GM19193 (cell line): ENCODE data around the gene DIPK1C.

Experiments used
- POLR2A ChIP-seq: IDR thresholded peaks from 4 replicates; pipeline ENCODE4 v1.6.1; 2011; ENCODE audit not compliant: insufficient read depth, insufficient read length; ENCODE audit errors: extremely low read depth

DIPK1C gene

DNA sequence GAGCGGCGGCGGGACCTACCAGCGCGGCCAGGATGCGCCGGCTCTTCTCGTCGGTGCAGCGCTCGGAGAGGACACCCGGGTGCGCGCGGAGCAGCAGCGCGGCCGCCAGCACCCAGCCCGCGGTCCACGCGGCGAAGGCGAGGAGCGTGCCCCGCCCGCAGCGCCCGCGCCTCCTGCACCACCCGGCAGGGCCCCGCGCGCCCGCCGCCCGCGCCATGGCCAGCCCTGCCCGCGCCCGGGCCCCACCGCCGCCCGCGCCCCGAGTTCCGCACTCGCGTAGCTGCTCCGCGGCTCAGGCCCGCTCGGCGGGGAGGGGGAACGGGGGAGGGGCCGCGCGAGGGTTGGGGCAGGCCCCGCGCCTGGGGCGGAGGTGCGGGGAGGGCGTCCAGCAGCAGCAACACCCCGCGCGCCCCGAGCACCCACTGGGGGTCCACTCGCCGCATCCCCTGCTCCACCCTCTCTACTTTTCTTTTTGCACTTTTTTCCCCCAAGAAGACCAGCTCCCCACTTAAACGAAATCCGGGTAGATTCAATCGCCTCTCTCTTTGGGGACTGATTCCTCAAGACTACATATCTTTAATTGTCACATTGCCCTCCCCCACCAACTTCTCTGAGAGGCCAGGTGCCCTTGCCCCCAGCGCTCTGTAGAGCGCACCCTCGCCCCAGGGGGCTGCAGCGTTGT lies at the start of gene DIPK1C:
Gene DIPK1C (minus strand): TSS at position 266 of the 682 bp plus-strand sequence. CDS start 49 bp downstream, at position 217.
- TF ChIP-seq POLR2A = no peak

- TF ChIP-seq POLR2A = no peak
These were observed 49.5 kb upstream of the DIPK1C start for GRCh38 chr18:74506448-74507084.

GRCh38 chr18:74505776-74506175 lies 48.7 kb upstream of the DIPK1C start:
- TF ChIP-seq POLR2A = no peak

DNA sequence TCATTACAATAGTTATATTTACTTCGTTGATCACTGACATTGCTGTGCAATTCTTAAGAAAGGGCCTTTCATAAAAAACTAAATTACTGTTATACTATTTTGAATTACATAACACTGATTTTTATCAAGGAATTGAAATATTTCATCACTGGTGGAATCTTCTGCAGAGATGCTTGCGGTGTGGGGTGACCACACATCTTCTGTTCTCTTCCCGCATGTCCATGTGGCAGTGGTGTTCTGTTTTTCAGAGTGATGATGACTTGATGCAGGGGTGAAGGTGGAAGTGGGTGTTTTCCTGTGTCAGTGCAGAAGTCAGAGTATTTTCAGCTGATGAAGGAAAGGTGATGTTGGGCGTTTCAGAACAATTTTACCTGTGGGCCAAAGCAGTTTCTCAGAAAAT lies 46.0 kb upstream of the DIPK1C start:
- no peak for TF ChIP-seq POLR2A

- no peak for TF ChIP-seq POLR2A
These were observed 44.3 kb upstream of the DIPK1C start for GRCh38 chr18:74501386-74501785.

GRCh38 chr18:74500372-74500771 lies 43.3 kb upstream of the DIPK1C start:
- no peak for TF ChIP-seq POLR2A

DNA sequence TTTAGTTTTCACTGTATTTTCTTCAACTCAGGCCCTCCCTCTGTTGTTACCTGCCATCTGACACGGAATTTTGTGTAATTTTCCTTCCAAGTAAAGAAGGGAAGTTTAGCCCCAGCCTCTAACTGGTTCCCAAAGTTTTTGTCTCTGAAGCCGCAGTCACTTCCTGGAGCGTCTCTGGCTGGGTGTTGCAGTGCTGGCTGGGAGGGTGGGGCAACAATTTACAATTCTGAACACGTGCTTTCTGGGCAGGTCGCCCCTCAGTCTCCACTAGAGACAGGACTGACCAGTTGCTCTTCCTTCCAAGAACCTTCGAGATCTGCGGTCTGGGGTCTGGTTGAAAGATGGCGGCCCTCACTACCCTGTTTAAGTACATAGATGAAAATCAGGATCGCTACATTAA lies 42.5 kb upstream of the DIPK1C start:
- peak; percentile 40 for TF ChIP-seq POLR2A

- TF ChIP-seq POLR2A = peak; percentile 50
These were observed 41.9 kb upstream of the DIPK1C start for GRCh38 chr18:74498712-74499627.

GRCh38 chr18:74497778-74498177 lies 40.7 kb upstream of the DIPK1C start:
- no peak for TF ChIP-seq POLR2A

GRCh38 chr18:74497324-74497676 lies 40.2 kb upstream of the DIPK1C start:
- no peak for TF ChIP-seq POLR2A

GRCh38 chr18:74496508-74497323 lies 39.6 kb upstream of the DIPK1C start:
- TF ChIP-seq POLR2A = no peak

DNA sequence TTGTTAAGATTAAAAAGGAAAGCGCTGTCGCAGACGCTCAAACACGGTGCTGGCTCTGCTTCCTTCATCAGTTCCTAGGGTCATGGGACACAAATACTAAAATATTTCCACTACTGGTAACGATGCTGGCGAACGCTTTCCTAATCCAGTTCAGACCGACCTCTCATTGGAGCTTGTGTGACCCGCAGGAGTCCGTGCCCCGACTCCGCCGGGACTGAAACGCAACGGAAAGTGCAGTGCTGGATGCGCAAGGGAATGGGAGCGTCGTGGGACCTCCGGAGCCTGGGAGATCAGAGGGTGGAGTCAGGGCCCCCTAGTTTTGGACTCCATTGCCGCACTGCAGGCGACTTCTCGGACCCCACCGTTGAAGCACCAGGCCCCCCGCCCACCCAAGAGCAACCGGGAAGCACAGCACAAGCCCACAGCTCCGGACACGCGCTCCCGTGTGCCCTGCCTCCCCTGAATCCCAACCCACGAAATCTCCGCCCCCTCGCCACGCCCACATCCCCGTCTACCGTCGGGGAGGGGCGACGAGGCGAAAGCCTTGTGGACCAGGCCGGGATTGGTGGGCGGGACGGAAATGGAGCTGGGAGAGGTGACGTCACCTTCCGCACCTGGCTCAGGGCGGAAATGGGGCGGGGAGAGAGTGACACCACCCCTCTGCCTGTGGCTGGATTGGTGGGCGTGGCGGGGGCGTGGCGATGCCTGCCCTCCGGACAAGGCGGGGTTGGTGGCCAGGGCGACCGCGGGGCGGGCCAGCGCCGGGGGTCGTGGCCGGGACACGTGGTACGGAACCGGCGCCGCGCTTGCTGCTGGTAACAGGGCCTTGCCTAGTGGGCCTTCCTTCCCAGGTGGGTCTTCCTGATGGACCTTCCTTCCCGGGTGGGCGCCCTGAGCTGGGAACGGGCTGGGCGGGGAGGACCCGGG lies 38.7 kb upstream of the DIPK1C start, which contains the start of gene CNDP2:
Gene CNDP2 (plus strand): TSS at position 783 of the 927 bp plus-strand sequence. CDS start 3,611 bp downstream, outside the sequence.
- peak; percentile 72 for TF ChIP-seq POLR2A

GRCh38 chr18:74494514-74494913 lies 37.4 kb upstream of the DIPK1C start:
- no peak for TF ChIP-seq POLR2A
